CD4-positive, CD25-positive, alpha-beta regulatory T cell (primary cell): ENCODE measurements around the gene CHL1. TPM values are rescaled to one million over a fixed set of nuclear protein-coding genes. Genes with fewer than 3 reads are reported as not detected.

Source experiments
- ATAC-seq, 2 donors: fragments of 150-1000 bp; cut with Tn5 transposase; one replicate each; pipeline ENCODE4 v1.10.0; 2021; ENCODE audit warnings: low read depth in 2 of 2, moderate number of reproducible peaks in 2 of 2, moderate library complexity in 1 of 2
- DNase-seq, 3 donors: peaks; one replicate each; pipeline versions ENCODE4 v3.0.0 to v3.0.0-alpha.2; 2012 to 2022; ENCODE audit warnings: mixed read lengths in 1 of 3
- H3K27ac ChIP-seq: one replicate; pipeline ENCODE4 v1.7.0; 2013; ENCODE audit warnings: mild to moderate bottlenecking, low read length; ENCODE audit not compliant: insufficient read depth, poor library complexity, severe bottlenecking
- H3K27me3 ChIP-seq: one replicate; pipeline ENCODE4 v1.7.0; 2013; ENCODE audit warnings: low read length; ENCODE audit not compliant: control insufficient read depth, insufficient read depth
- H3K36me3 ChIP-seq: one replicate; pipeline ENCODE4 v1.7.0; 2013; ENCODE audit warnings: mild to moderate bottlenecking, low read length, moderate library complexity; ENCODE audit not compliant: control insufficient read depth, insufficient read depth
- H3K4me1 ChIP-seq: 2 replicates; pipeline ENCODE4 v1.7.0; 2013; ENCODE audit warnings: mild to moderate bottlenecking, low read length; ENCODE audit not compliant: insufficient read depth, control insufficient read depth, poor library complexity, severe bottlenecking
- H3K4me3 ChIP-seq: one replicate; pipeline ENCODE4 v1.7.0; 2013; ENCODE audit warnings: low read depth, mild to moderate bottlenecking, low read length, moderate library complexity
- H3K9me3 ChIP-seq, 2 experiments: 1 replicate in 1 of 2; 2 replicates in 1 of 2; pipeline ENCODE4 v1.7.0; 2013; ENCODE audit warnings: low read length in 2 of 2, mild to moderate bottlenecking in 1 of 2, moderate library complexity in 1 of 2; ENCODE audit not compliant: control insufficient read depth in 2 of 2
- H3K27ac Mint-ChIP-seq, 3 donors: one replicate each; pipeline ENCODE4 v1.8.0; 2020 to 2022; ENCODE audit warnings: mild to moderate bottlenecking in 3 of 3, mixed read lengths in 3 of 3, moderate library complexity in 2 of 3
- H3K27me3 Mint-ChIP-seq: one replicate; pipeline ENCODE4 v1.8.0; 2022; ENCODE audit warnings: mild to moderate bottlenecking, mixed read lengths
- H3K36me3 Mint-ChIP-seq: one replicate; pipeline ENCODE4 v1.8.0; 2020; ENCODE audit warnings: mixed read lengths
- H3K4me1 Mint-ChIP-seq, 4 donors: one replicate each; pipeline ENCODE4 v1.8.0; 2020 to 2022; ENCODE audit warnings: mixed read lengths in 4 of 4, mild to moderate bottlenecking in 1 of 4
- H3K4me3 Mint-ChIP-seq, 4 donors: one replicate each; pipeline ENCODE4 v1.8.0; 2020 to 2022; ENCODE audit warnings: mild to moderate bottlenecking in 4 of 4, mixed read lengths in 4 of 4, moderate library complexity in 3 of 4
- H3K9me3 Mint-ChIP-seq, 7 donors: one replicate each; pipeline ENCODE4 v1.8.0; 2020 to 2022; ENCODE audit warnings: mixed read lengths in 7 of 7, mild to moderate bottlenecking in 3 of 7, moderate library complexity in 2 of 7
- polyA plus RNA-seq, 4 donors: library from polyadenylated mRNA; unstranded; fragments of 300-500 nt; fragmentation: Illumina TruSeq; gene quantifications; one replicate each; pipeline ENCODE4 v1.2.3, GENCODE V29; 2021
- total RNA-seq: library from RNA; stranded (reverse); gene quantifications from one replicate; pipeline ENCODE4 v1.2.3, GENCODE V29; 2022

Gene CHL1
- total and polyA plus RNA-seq, 5 donors from 2014 or later, result not detected

DNA sequence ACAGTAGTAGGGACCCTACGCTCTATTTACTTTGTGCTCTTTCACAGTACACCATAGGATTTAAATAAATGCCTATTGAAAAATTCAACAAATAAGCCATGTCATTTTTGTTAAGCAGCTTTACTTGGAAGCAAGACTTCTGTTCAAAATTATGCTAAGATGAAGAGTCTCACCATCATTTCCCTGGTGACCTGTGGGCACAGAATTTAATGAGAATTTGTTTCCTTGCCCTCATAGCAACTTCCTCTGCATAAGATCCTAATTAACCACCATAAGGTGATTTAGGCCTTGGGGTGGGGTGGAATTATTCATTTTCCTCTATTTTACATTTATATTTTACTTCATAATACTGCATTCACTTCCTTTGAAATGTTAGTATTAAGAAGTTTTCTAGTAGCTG, 70.5 kb downstream of the CHL1 start:
- Mint-ChIP-seq H3K27me3 (no peaks in the 10 kb centered on the region), H3K9me3 (peaks cover 2 to 7% (median 4%) of the 10 kb centered on the region in 7 donors), H3K4me3 (no peak overlapping the region)

DNA sequence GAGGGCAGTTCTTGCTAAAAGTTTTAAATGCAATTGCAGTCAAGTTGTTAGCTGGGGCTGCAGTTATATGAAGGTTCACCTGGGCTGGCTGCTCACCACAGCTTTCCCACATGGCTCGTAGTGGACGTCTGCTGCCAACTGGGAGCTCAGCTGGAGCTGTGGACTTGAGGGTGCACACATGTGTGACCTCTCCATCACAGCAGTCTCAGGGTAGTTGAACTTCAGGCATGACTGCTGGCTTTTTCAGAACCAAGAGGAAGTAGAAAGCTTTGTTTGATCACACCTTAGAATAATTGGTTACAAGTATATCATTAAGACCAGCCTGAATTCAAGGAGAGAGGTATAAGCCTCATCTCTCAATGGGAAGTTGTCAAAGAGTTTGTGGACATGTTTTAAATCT, 74.1 kb downstream of the CHL1 start:
- H3K27ac Mint-ChIP-seq, result no peak overlapping the region
- Histone ChIP-seq H3K27ac (no peak overlapping the region), H3K27me3 (no peaks in the 10 kb centered on the region), H3K4me3 (no peak overlapping the region), H3K4me1 (no peaks in the 10 kb centered on the region), H3K36me3 (no peaks in the 10 kb centered on the region), H3K9me3 (no peaks in the 10 kb centered on the region)
- no peaks in the 10 kb centered on the region for H3K36me3 Mint-ChIP-seq
- DNase-seq (no peak), ATAC-seq (no peak)
- H3K4me1 Mint-ChIP-seq, result no peaks in the 10 kb centered on the region
- H3K9me3 Mint-ChIP-seq, result peaks cover 3 to 6% (median 4%) of the 10 kb centered on the region in 7 donors
- H3K27me3 Mint-ChIP-seq, result no peaks in the 10 kb centered on the region
- H3K4me3 Mint-ChIP-seq, result no peak overlapping the region

More for the DNA sequence above, 70.5 kb downstream of the CHL1 start:
- no peaks in the 10 kb centered on the region for H3K36me3 Mint-ChIP-seq
- Histone ChIP-seq H3K36me3 (no peaks in the 10 kb centered on the region), H3K27me3 (no peaks in the 10 kb centered on the region), H3K9me3 (no peaks in the 10 kb centered on the region), H3K4me1 (no peaks in the 10 kb centered on the region), H3K27ac (no peak overlapping the region), H3K4me3 (no peak overlapping the region)
- H3K27ac Mint-ChIP-seq, result no peak overlapping the region
- DNase-seq (no peak), ATAC-seq (no peak)
- H3K4me1 Mint-ChIP-seq, result no peaks in the 10 kb centered on the region

GRCh38 chr3:274927-275326, 78.4 kb downstream of the CHL1 start:
- no peaks in the 10 kb centered on the region for H3K27me3 Mint-ChIP-seq
- H3K9me3 ChIP-seq, result no peaks in the 10 kb centered on the region
- H3K4me1 ChIP-seq, result no peaks in the 10 kb centered on the region
- H3K27me3 ChIP-seq, result no peaks in the 10 kb centered on the region
- no peak overlapping the region for H3K27ac Mint-ChIP-seq
- DNase-seq, result no peak
- no peaks in the 10 kb centered on the region for H3K36me3 ChIP-seq
- H3K4me1 Mint-ChIP-seq, result no peaks in the 10 kb centered on the region
- ATAC-seq, result no peak
- no peak overlapping the region for H3K4me3 ChIP-seq
- no peak overlapping the region for H3K4me3 Mint-ChIP-seq
- peaks cover 0 to 5% (median 3%) of the 10 kb centered on the region in 7 donors for H3K9me3 Mint-ChIP-seq
- no peak overlapping the region for H3K27ac ChIP-seq
- H3K36me3 Mint-ChIP-seq, result no peaks in the 10 kb centered on the region

DNA sequence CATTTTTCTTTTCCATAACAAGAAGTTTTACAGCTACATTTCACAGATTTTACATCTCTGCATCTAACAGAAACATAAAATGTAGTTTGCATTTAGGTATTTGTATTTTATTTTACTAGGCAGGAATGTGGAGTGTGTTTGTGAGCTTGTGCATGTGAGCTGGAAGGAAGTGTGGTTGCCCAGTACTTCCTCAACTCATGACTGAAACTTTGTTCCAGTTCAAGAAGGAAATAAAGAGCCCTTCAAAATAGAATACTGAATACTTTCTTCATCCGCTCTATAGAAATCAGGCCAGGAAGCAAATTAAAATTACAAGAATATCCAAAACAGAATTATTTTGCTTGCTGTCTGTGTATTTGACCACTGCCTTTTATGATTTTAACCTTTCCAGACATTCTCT, 81.3 kb downstream of the CHL1 start:
- no peak overlapping the region for H3K4me3 Mint-ChIP-seq
- no peaks in the 10 kb centered on the region for H3K36me3 ChIP-seq
- no peak overlapping the region for H3K4me3 ChIP-seq
- H3K27me3 Mint-ChIP-seq, result no peaks in the 10 kb centered on the region
- peaks cover 0 to 7% (median 4%) of the 10 kb centered on the region in 7 donors for H3K9me3 Mint-ChIP-seq
- DNase-seq, result no peak
- H3K4me1 Mint-ChIP-seq, result no peaks in the 10 kb centered on the region
- H3K27ac Mint-ChIP-seq, result no peak overlapping the region
- no peaks in the 10 kb centered on the region for H3K36me3 Mint-ChIP-seq
- H3K27ac ChIP-seq, result no peak overlapping the region
- no peaks in the 10 kb centered on the region for H3K9me3 ChIP-seq
- no peak for ATAC-seq
- no peaks in the 10 kb centered on the region for H3K4me1 ChIP-seq
- H3K27me3 ChIP-seq, result no peaks in the 10 kb centered on the region

DNA sequence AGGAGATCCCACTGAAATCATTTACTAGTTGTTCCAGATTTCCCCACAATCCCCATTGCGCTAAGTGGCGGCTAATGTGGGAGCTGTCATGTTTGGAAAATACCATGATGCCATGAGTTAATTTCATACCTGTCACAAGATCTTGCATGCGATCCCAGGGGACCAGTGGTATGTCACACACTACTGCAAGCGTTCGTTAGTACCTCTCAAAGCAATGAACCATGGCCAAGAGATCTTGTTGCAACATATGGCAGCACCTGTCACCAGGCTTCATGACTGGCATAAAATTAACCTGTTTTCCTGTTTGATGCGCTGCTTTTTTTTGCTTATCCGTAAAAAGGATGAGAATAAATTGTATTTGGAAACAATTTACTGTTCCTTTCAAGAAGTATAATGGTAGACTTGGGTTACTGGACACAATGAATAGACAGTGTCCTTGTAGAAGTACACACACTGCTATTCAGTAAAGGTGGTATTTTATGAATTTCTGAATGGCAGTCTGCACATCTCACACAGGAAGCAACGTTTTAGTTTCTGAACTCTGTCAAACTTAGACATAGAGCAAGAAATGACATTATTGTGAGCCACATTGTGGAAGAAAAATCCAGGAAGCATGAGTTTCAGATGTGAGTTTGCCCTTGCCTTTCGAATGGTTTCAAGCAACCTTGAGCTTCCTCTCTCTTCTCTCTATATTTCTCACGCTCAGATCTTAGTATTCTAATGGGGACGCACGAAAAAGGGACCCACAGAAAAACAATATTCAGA, 81.9 kb downstream of the CHL1 start:
- Histone ChIP-seq H3K27ac (no peak overlapping the region), H3K4me3 (no peak overlapping the region), H3K36me3 (no peaks in the 10 kb centered on the region), H3K9me3 (no peaks in the 10 kb centered on the region), H3K4me1 (no peaks in the 10 kb centered on the region), H3K27me3 (no peaks in the 10 kb centered on the region)
- Mint-ChIP-seq H3K27me3 (no peaks in the 10 kb centered on the region), H3K4me1 (no peaks in the 10 kb centered on the region), H3K9me3 (peaks cover 0 to 7% (median 4%) of the 10 kb centered on the region in 7 donors), H3K4me3 (no peak overlapping the region), H3K36me3 (no peaks in the 10 kb centered on the region), H3K27ac (no peak overlapping the region)
- no peak for DNase-seq
- peak in 1 of 2 donors; percentile 14 for ATAC-seq

DNA sequence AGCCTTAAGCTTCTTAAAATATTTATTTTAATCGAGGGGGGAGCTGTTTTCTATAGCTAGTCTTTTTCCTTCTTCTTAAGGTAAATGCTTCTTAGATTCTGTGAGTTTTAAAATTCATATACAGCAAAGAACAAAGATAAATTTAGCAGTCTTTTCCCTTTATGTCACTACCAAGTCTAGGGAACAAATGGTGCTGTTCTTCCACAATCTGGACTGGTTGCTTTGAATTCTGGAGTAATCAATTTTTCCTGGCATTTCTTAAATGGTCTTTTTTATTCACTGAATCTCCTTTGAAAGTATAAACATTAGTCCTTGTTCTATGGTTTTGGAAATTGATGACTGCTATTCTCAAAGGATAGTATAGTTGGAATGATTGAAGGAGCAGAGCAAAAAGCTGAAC, 82.8 kb downstream of the CHL1 start:
- H3K27ac ChIP-seq, result no peak overlapping the region

GRCh38 chr3:280681-281080, 84.1 kb downstream of the CHL1 start:
- Mint-ChIP-seq H3K9me3 (peaks cover 0 to 6% (median 4%) of the 10 kb centered on the region in 7 donors), H3K36me3 (no peaks in the 10 kb centered on the region)

More for the DNA sequence above, 82.8 kb downstream of the CHL1 start:
- Histone ChIP-seq H3K27me3 (no peaks in the 10 kb centered on the region), H3K4me1 (no peaks in the 10 kb centered on the region), H3K9me3 (no peaks in the 10 kb centered on the region), H3K4me3 (no peak overlapping the region), H3K36me3 (no peaks in the 10 kb centered on the region)
- Mint-ChIP-seq H3K27ac (peak overlapping the region in 1 of 3 donors; percentile 12), H3K4me3 (no peak overlapping the region), H3K27me3 (no peaks in the 10 kb centered on the region), H3K4me1 (no peaks in the 10 kb centered on the region), H3K9me3 (peaks cover 0 to 7% (median 4%) of the 10 kb centered on the region in 7 donors), H3K36me3 (no peaks in the 10 kb centered on the region)
- DNase-seq (no peak), ATAC-seq (no peak)

DNA sequence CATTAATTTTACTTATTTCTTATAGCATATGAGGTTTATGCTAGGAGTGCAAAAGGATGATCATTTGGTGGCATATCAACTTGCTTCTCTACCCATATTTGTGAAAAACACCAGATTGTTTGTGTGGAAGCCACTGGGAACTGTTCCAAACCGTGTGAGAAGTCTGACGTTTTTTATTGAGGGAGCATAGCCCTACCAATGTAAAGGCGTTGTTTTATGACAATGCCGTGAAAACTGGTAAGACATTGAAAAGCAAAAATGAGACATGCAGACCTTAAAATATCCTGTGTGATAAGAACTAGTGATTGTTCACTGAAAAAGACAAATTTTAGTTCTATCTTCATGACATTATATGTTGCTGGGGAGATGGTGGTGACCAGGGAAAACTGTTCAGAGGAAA, 87.8 kb downstream of the CHL1 start:
- Histone ChIP-seq H3K27ac (no peak overlapping the region), H3K4me3 (no peak overlapping the region), H3K9me3 (no peaks in the 10 kb centered on the region), H3K4me1 (no peaks in the 10 kb centered on the region), H3K36me3 (no peaks in the 10 kb centered on the region), H3K27me3 (no peaks in the 10 kb centered on the region)
- Mint-ChIP-seq H3K4me3 (no peak overlapping the region), H3K4me1 (no peaks in the 10 kb centered on the region), H3K27me3 (no peaks in the 10 kb centered on the region), H3K36me3 (no peaks in the 10 kb centered on the region), H3K9me3 (peaks cover 0 to 8% (median 4%) of the 10 kb centered on the region in 7 donors), H3K27ac (no peak overlapping the region)
- DNase-seq (no peak), ATAC-seq (no peak)

More at GRCh38 chr3:280681-281080, 84.1 kb downstream of the CHL1 start:
- H3K27me3 ChIP-seq, result no peaks in the 10 kb centered on the region
- Mint-ChIP-seq H3K27ac (no peak overlapping the region), H3K4me1 (no peaks in the 10 kb centered on the region), H3K4me3 (no peak overlapping the region), H3K27me3 (no peaks in the 10 kb centered on the region)
- no peak overlapping the region for H3K4me3 ChIP-seq
- no peak overlapping the region for H3K27ac ChIP-seq
- no peak for DNase-seq
- H3K36me3 ChIP-seq, result no peaks in the 10 kb centered on the region
- no peaks in the 10 kb centered on the region for H3K4me1 ChIP-seq
- H3K9me3 ChIP-seq, result no peaks in the 10 kb centered on the region
- no peak for ATAC-seq
